T-cell (primary cell): Measurements from ENCODE around the gene VPS25. TPM values are rescaled to one million over a fixed set of nuclear protein-coding genes. Genes with fewer than 3 reads are reported as not detected.

Source experiments
- ATAC-seq, 4 experiments: fragments of 200-7000 bp in 3 of 4; fragments of 150-1000 bp in 1 of 4; cut with Tn5 transposase; replicated peaks in 1 of 4; 1 replicate in 3 of 4; 2 replicates in 1 of 4; pipeline ENCODE4 v1.10.0; 2021; ENCODE audit warnings: moderate library complexity in 3 of 4, mild to moderate bottlenecking in 2 of 4, moderate number of reproducible peaks in 1 of 4
- CTCF ChIA-PET, 2 donors: fragments of 300-600 bp; sonication (Branson Sonifier 250); formaldehyde crosslinking; loops; one replicate each; lab custom pipeline; 2022; ENCODE audit warnings: antibody characterized with exemption in 2 of 2; lab: Charles Lee
- POLR2A ChIA-PET, 2 donors: fragments of 300-600 bp; sonication (Branson Sonifier 250); formaldehyde crosslinking; loops; one replicate each; lab custom pipeline; 2022; ENCODE audit warnings: antibody characterized with exemption in 2 of 2; lab: Charles Lee
- DNase-seq, 35 experiments: peaks; one replicate each; pipeline versions ENCODE4 v3.0.0 to v3.0.0-alpha.2; 2013 to 2023
- H3K27ac ChIP-seq: one replicate; pipeline ENCODE4 v1.5.1; 2013; ENCODE audit warnings: low read length
- H3K27me3 ChIP-seq, 2 experiments: replicated peaks in 1 of 2; 1 replicate in 1 of 2; 2 replicates in 1 of 2; pipeline versions ENCODE4 v1.6.1 to v1.7.0; 2013; ENCODE audit warnings: low read length in 1 of 2, mixed read lengths in 1 of 2; ENCODE audit not compliant: control insufficient read depth in 2 of 2, insufficient read depth in 2 of 2; ENCODE audit errors: extremely low read depth in 1 of 2
- H3K36me3 ChIP-seq, 2 donors: 1 replicate in 1 of 2; 2 replicates in 1 of 2; pipeline versions ENCODE4 v1.6.1 to v1.7.0; 2013; ENCODE audit warnings: low read length in 1 of 2; ENCODE audit not compliant: control insufficient read depth in 2 of 2, insufficient read depth in 1 of 2; ENCODE audit errors: extremely low read depth in 1 of 2
- H3K4me1 ChIP-seq, 2 experiments: 1 replicate in 1 of 2; 2 replicates in 1 of 2; pipeline versions ENCODE4 v1.6.1 to v1.7.0; 2013; ENCODE audit warnings: low read length in 2 of 2, mixed read lengths in 1 of 2; ENCODE audit not compliant: insufficient read depth in 2 of 2, control insufficient read depth in 1 of 2; ENCODE audit errors: extremely low read depth in 1 of 2
- H3K4me3 ChIP-seq, 2 donors: 1 replicate in 1 of 2; 2 replicates in 1 of 2; pipeline versions ENCODE4 v1.5.1 to v1.7.0; 2013; ENCODE audit warnings: mild to moderate bottlenecking in 2 of 2, low read length in 1 of 2, moderate library complexity in 1 of 2; ENCODE audit not compliant: control insufficient read depth in 1 of 2; ENCODE audit errors: extremely low read depth in 1 of 2
- H3K9me3 ChIP-seq: 2 replicates; pipeline ENCODE4 v1.7.0; 2013
- H3K27ac Mint-ChIP-seq, 2 donors: one replicate each; pipeline ENCODE4 v1.8.0; 2020 to 2021; ENCODE audit warnings: mild to moderate bottlenecking in 2 of 2, mixed read lengths in 2 of 2
- H3K27me3 Mint-ChIP-seq, 2 donors: one replicate each; pipeline ENCODE4 v1.8.0; 2021 to 2022; ENCODE audit warnings: mixed read lengths in 2 of 2
- H3K36me3 Mint-ChIP-seq: one replicate; pipeline ENCODE4 v1.8.0; 2021; ENCODE audit warnings: mixed read lengths
- H3K4me1 Mint-ChIP-seq, 3 donors: one replicate each; pipeline ENCODE4 v1.8.0; 2020 to 2022; ENCODE audit warnings: mixed read lengths in 3 of 3, mild to moderate bottlenecking in 1 of 3
- H3K4me3 Mint-ChIP-seq, 3 donors: one replicate each; pipeline ENCODE4 v1.8.0; 2020 to 2022; ENCODE audit warnings: mild to moderate bottlenecking in 3 of 3, mixed read lengths in 3 of 3, moderate library complexity in 3 of 3
- H3K9me3 Mint-ChIP-seq, 3 donors: one replicate each; pipeline ENCODE4 v1.8.0; 2020 to 2022; ENCODE audit warnings: mixed read lengths in 3 of 3
- WGBS: methylation state at CpG from one replicate; pipeline ENCODE4 v1.1.5; 2013; ENCODE audit warnings: missing lambda C conversion rate; ENCODE audit not compliant: insufficient coverage; 5-methylcytosine and 5-hydroxymethylcytosine counted together
- total RNA-seq, 35 experiments: library from RNA in 6 of 35; stranded (reverse) in 6 of 35; fragments of 120-200 nt in 1 of 35; gene quantifications; one replicate each; pipeline versions ENCODE4 v1.2.1 to v1.2.4 and lab custom pipeline; 2013 to 2026

Gene VPS25
- total RNA-seq, 5 donors from 2014 or later (not counting 1 experiment from before 2014, with no cell fraction given) = 34.7 to 42.5 (median 38.7) TPM

- Mint-ChIP-seq H3K9me3 (no peaks in the 10 kb centered on the region), H3K27me3 (peaks cover 0 to under 1% of the 10 kb centered on the region in 2 donors), H3K4me1 (peaks cover 25 to 32% (median 29%) of the 10 kb centered on the region in 3 donors), H3K36me3 (peaks cover 30% of the 10 kb centered on the region), H3K27ac (peak overlapping the region; percentile 97 to 98), H3K4me3 (peak overlapping the region; percentile 98 to 99 (median 98))
- Histone ChIP-seq H3K4me1 (peaks cover 2 to 18% of the 10 kb centered on the region in 2 experiments), H3K27ac (no peak overlapping the region), H3K9me3 (no peaks in the 10 kb centered on the region), H3K4me3 (peak overlapping the region in 1 of 2 donors; percentile 91), H3K36me3 (peaks cover 22 to 34% of the 10 kb centered on the region in 2 donors), H3K27me3 (no peaks in the 10 kb centered on the region)
- no peak for DNase-seq
- WGBS = 80% methylated on average over 1 of the region's 3 CpGs
- no peak for ATAC-seq
- POLR2A ChIA-PET = interaction anchor here in 1 of 2 donors (0.6 to 0.9 kb wide), 2 partner anchors 50 to 164 kb away, joined by 3 to 4 read pairs; partner anchors contain the start of genes BECN1 and TUBG1
- CTCF ChIA-PET = interaction anchor here (0.5 to 2.3 kb wide), 9 partner anchors 11 to 710 kb away, joined by 3 to 10 read pairs (median 4); partner anchors contain the start of genes BECN1 (in 2 of the 2), BRCA1 (in 1 of the 2), DHX8 (in 1 of the 2) and RPL27 (in 1 of the 2)
These were observed 957 bp downstream of the VPS25 start for GRCh38 chr17:42774066-42774745.

- peaks cover 28 to 41% of the 10 kb centered on the region in 2 donors for H3K36me3 ChIP-seq
These were observed 2.4 kb downstream of the VPS25 start for GRCh38 chr17:42775534-42776098.

GRCh38 chr17:42778570-42778969 lies 5.3 kb downstream of the VPS25 start:
- POLR2A ChIA-PET = no interaction called here
- H3K9me3 Mint-ChIP-seq = no peaks in the 10 kb centered on the region
- DNase-seq (no peak), ATAC-seq (no peak)
- 94% methylated on average over 3 of the region's 5 CpGs for WGBS
- no peak overlapping the region for H3K4me3 Mint-ChIP-seq
- peaks cover 14 to 39% of the 10 kb centered on the region in 2 experiments for H3K27me3 ChIP-seq
- no peak overlapping the region for H3K4me3 ChIP-seq
- no peaks in the 10 kb centered on the region for H3K9me3 ChIP-seq
- no peak overlapping the region for H3K27ac ChIP-seq
- peaks cover 22 to 30% of the 10 kb centered on the region in 2 donors for H3K27me3 Mint-ChIP-seq
- CTCF ChIA-PET = no interaction called here
- H3K4me1 Mint-ChIP-seq = peaks cover 30 to 36% (median 31%) of the 10 kb centered on the region in 3 donors
- H3K27ac Mint-ChIP-seq = no peak overlapping the region
- peaks cover 28 to 41% of the 10 kb centered on the region in 2 donors for H3K36me3 ChIP-seq
- peaks cover 2 to 29% of the 10 kb centered on the region in 2 experiments for H3K4me1 ChIP-seq
- H3K36me3 Mint-ChIP-seq = peaks cover 38% of the 10 kb centered on the region

More at GRCh38 chr17:42775534-42776098, 2.4 kb downstream of the VPS25 start:
- ATAC-seq (no peak), DNase-seq (no peak)
- peaks cover 0 to 10% of the 10 kb centered on the region in 2 experiments for H3K27me3 ChIP-seq
- H3K27me3 Mint-ChIP-seq = peaks cover 4 to 8% of the 10 kb centered on the region in 2 donors
- H3K27ac Mint-ChIP-seq = no peak overlapping the region
- ChIA-PET POLR2A (no interaction called here), CTCF (no interaction called here)
- no peak overlapping the region for H3K4me3 ChIP-seq
- H3K27ac ChIP-seq = no peak overlapping the region
- H3K4me3 Mint-ChIP-seq = peak overlapping the region in 1 of 3 donors; percentile 98
- peaks cover 29 to 40% (median 33%) of the 10 kb centered on the region in 3 donors for H3K4me1 Mint-ChIP-seq
- peaks cover 2 to 26% of the 10 kb centered on the region in 2 experiments for H3K4me1 ChIP-seq
- H3K9me3 Mint-ChIP-seq = no peaks in the 10 kb centered on the region
- peaks cover 38% of the 10 kb centered on the region for H3K36me3 Mint-ChIP-seq
- no peaks in the 10 kb centered on the region for H3K9me3 ChIP-seq
- WGBS = 100% methylated on average over 2 of the region's 3 CpGs

GRCh38 chr17:42779304-42779935 lies 6.2 kb downstream of the VPS25 start:
- Histone ChIP-seq H3K4me1 (peaks cover 0 to 28% of the 10 kb centered on the region in 2 experiments), H3K36me3 (peaks cover 28 to 41% of the 10 kb centered on the region in 2 donors), H3K4me3 (no peak overlapping the region), H3K27me3 (peaks cover 19 to 48% of the 10 kb centered on the region in 2 experiments), H3K27ac (no peak overlapping the region), H3K9me3 (no peaks in the 10 kb centered on the region)
- 100% methylated on average over 1 of the region's 3 CpGs for WGBS
- H3K27me3 Mint-ChIP-seq = peaks cover 29 to 39% of the 10 kb centered on the region in 2 donors
- POLR2A ChIA-PET = no interaction called here
- DNase-seq (no peak), ATAC-seq (no peak)
- peak overlapping the region in 1 of 2 donors; percentile 43 for H3K27ac Mint-ChIP-seq
- peaks cover 28 to 35% (median 31%) of the 10 kb centered on the region in 3 donors for H3K4me1 Mint-ChIP-seq
- H3K9me3 Mint-ChIP-seq = no peaks in the 10 kb centered on the region
- H3K4me3 Mint-ChIP-seq = peak overlapping the region in 2 of 3 donors; percentile 17 to 47
- CTCF ChIA-PET = no interaction called here
- peaks cover 38% of the 10 kb centered on the region for H3K36me3 Mint-ChIP-seq

- H3K4me3 ChIP-seq = no peak within 1 kb of the TSS
- H3K4me1 ChIP-seq = peaks cover 0 to 36% of the 10 kb centered on the region in 2 experiments
- H3K36me3 ChIP-seq = peaks cover 28 to 41% of the 10 kb centered on the region in 2 donors
- Mint-ChIP-seq H3K4me1 (peaks cover 32 to 37% (median 33%) of the 10 kb centered on the region in 3 donors), H3K36me3 (peaks cover 34% of the 10 kb centered on the region), H3K9me3 (no peaks in the 10 kb centered on the region), H3K4me3 (peak within 1 kb of the TSS; percentile 13 to 47 (median 21)), H3K27me3 (peaks cover 36 to 46% of the 10 kb centered on the region in 2 donors), H3K27ac (peak within 1 kb of the TSS in 1 of 2 donors; percentile 43)
- no peak within 1 kb of the TSS for H3K27ac ChIP-seq
- H3K9me3 ChIP-seq = no peaks in the 10 kb centered on the region
- 15% methylated on average over 55 of the region's 65 CpGs for WGBS
- POLR2A ChIA-PET = interaction anchor here in 1 of 2 donors (0.5 kb wide), 1 partner anchor 70 kb away, joined by 5 read pairs; no protein-coding TSS in a partner anchor
- H3K27me3 ChIP-seq = peaks cover 19 to 56% of the 10 kb centered on the region in 2 experiments
- ATAC-seq = peak in 3 of 4 experiments; percentile 18 to 29 (median 22)
- CTCF ChIA-PET = no interaction called here
- no peak for DNase-seq
These were observed 6.9 kb downstream of the VPS25 start, which contains the start of gene WNK4 for GRCh38 chr17:42779936-42780850. Gene WNK4 (plus strand): TSS chr17:42780610. CDS start chr17:42780699, 89 bp downstream.
